ENCODE measurements around the gene APP.

GRCh38 chr21:26072666-26073615 is 97.6 kb downstream of the APP start:
- no peak for TF ChIP-seq POLR2A (IDR thresholded peaks at IDR 0.05; ENCODE audit: low read depth, low read length)
- no peak for TF ChIP-seq TAF1 (IDR thresholded peaks at IDR 0.05; ENCODE audit: borderline replicate concordance, low read depth, low read length)
